Muscle of leg (tissue), 11 donors: Measurements from ENCODE around the gene ERICH6B. TPM values are rescaled to one million over a fixed set of nuclear protein-coding genes. Genes with fewer than 3 reads are reported as not detected.

ENCODE experiments used
- DNase-seq: peaks from one replicate; pipeline ENCODE4 v3.0.0; 2013
- H3K27ac ChIP-seq: one replicate; pipeline ENCODE4 v1.5.1; 2013; ENCODE audit warnings: mild to moderate bottlenecking, low read length, control low read depth
- H3K27me3 ChIP-seq: one replicate; pipeline ENCODE4 v1.6.1; 2013; ENCODE audit warnings: low read length; ENCODE audit not compliant: control insufficient read depth, insufficient read depth
- H3K36me3 ChIP-seq: one replicate; pipeline ENCODE4 v1.6.1; 2013; ENCODE audit warnings: low read length; ENCODE audit not compliant: control insufficient read depth, insufficient read depth
- H3K4me1 ChIP-seq: one replicate; pipeline ENCODE4 v1.6.1; 2013; ENCODE audit warnings: low read length; ENCODE audit not compliant: control insufficient read depth, insufficient read depth
- H3K4me3 ChIP-seq: one replicate; pipeline ENCODE4 v1.5.1; 2013; ENCODE audit warnings: low read length, control low read depth
- H3K9me3 ChIP-seq: replicated peaks from 2 replicates; pipeline ENCODE4 v1.6.1; 2013; ENCODE audit warnings: low read depth, low read length; ENCODE audit not compliant: control insufficient read depth
- WGBS: methylation state at CpG from one replicate; pipeline ENCODE4 v1.1.5; 2013; ENCODE audit warnings: missing lambda C conversion rate; ENCODE audit not compliant: insufficient coverage; 5-methylcytosine and 5-hydroxymethylcytosine counted together
- polyA plus RNA-seq, 8 donors: library from polyadenylated mRNA; unstranded; fragments of 120-200 nt; gene quantifications; one replicate each; pipeline versions ENCODE4 v1.2.1 to v1.2.3, GENCODE V29; 2013; ENCODE audit warnings: inconsistent platforms in 1 of 8, low replicate concordance in 1 of 8; ENCODE audit not compliant: insufficient read length in 8 of 8, insufficient read depth in 1 of 8
- total RNA-seq: library from RNA; stranded (reverse); fragments of 120-200 nt; gene quantifications from one replicate; pipeline ENCODE4 v1.2.4, GENCODE V29; 2013

ERICH6B gene
- total and polyA plus RNA-seq, 9 donors: 0.35 to 2.4 (median 0.76) TPM; not detected in 1

GRCh38 chr13:45602183-45603170, 13.1 kb downstream of the ERICH6B start:
- Histone ChIP-seq H3K27me3 (peaks cover 3% of the 10 kb centered on the region), H3K36me3 (no peaks in the 10 kb centered on the region), H3K27ac (no peak overlapping the region), H3K4me3 (no peak overlapping the region), H3K9me3 (no peaks in the 10 kb centered on the region), H3K4me1 (peaks cover 3% of the 10 kb centered on the region)
- 31% methylated on average over 2 of the region's 4 CpGs for WGBS
- no peak for DNase-seq

- no peak for DNase-seq
- Histone ChIP-seq H3K27ac (no peak overlapping the region), H3K4me1 (peaks cover 3% of the 10 kb centered on the region), H3K27me3 (peaks cover 3% of the 10 kb centered on the region), H3K9me3 (no peaks in the 10 kb centered on the region), H3K4me3 (no peak overlapping the region), H3K36me3 (no peaks in the 10 kb centered on the region)
- WGBS: no CpG with 5 or more reads among the region's 2 CpGs
Observed at GRCh38 chr13:45601680-45602079, 13.9 kb downstream of the ERICH6B start.

- no peak for DNase-seq
- no peaks in the 10 kb centered on the region for H3K36me3 ChIP-seq
- no peaks in the 10 kb centered on the region for H3K9me3 ChIP-seq
- peaks cover 3% of the 10 kb centered on the region for H3K4me1 ChIP-seq
- 93% methylated on average over 3 of the region's 4 CpGs for WGBS
- no peak overlapping the region for H3K4me3 ChIP-seq
- H3K27ac ChIP-seq: no peak overlapping the region
- H3K27me3 ChIP-seq: peaks cover 3% of the 10 kb centered on the region
Observed at GRCh38 chr13:45598597-45598996, 16.9 kb downstream of the ERICH6B start.

DNA sequence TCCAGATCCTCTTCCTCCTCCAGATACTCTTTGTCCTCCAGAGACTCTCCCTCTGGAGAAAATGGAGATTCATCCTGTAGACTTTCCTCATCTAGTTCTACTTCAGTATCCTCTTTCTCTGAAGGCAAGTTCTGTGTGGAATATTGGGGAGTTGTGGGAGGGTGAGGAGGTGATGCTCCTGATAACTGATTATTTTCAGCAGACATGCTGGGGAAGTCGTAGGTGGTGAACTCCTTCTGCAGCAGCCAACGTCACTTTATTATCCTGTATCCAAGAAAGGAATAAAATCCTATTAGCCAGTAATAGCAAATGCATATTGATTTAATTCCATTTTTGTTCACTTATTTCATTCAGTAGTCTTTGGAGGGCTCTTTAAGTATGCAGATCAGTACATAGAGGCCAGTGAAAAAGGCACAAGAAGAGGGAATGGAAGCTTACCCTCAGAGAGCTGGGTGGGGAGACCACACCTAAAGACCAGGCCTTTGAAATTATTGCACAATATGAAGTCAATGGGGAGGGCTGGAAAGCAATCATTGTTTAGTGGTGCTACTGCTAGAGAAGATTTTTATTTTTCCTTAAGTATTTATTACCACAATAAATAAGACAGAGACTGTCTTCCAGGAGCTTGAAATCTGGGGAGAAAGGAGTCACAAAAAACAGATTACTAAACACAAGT, 18.6 kb downstream of the ERICH6B start:
- Histone ChIP-seq H3K4me1 (no peaks in the 10 kb centered on the region), H3K27ac (no peak overlapping the region), H3K9me3 (no peaks in the 10 kb centered on the region), H3K36me3 (no peaks in the 10 kb centered on the region), H3K4me3 (no peak overlapping the region), H3K27me3 (peaks cover 3% of the 10 kb centered on the region)
- no peak for DNase-seq
- no CpG with 5 or more reads among the region's 2 CpGs for WGBS

DNA sequence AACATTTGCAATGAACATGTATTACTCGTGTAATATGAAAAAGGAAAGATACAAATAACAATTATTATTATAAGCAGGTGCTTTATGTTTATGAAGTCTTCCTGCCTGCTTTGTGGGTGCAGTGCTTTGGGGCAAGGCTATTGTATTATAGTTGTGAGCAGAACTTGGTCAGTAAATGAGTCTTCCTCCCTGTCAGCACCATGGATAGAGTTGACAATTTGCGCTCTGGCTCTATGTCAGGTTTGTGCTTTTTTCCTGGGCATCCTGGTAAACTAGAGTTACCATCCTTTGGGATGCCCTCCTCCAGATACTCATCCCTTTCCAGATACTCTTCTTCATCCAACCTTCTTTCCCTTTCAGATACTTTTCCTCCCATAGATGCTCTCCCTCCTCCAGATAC, 19.6 kb downstream of the ERICH6B start:
- Histone ChIP-seq H3K36me3 (no peaks in the 10 kb centered on the region), H3K4me1 (no peaks in the 10 kb centered on the region), H3K27me3 (peaks cover 3% of the 10 kb centered on the region), H3K9me3 (no peaks in the 10 kb centered on the region), H3K4me3 (no peak overlapping the region), H3K27ac (no peak overlapping the region)
- WGBS: 22% methylated on average over 1 of the region's 2 CpGs
- no peak for DNase-seq

DNA sequence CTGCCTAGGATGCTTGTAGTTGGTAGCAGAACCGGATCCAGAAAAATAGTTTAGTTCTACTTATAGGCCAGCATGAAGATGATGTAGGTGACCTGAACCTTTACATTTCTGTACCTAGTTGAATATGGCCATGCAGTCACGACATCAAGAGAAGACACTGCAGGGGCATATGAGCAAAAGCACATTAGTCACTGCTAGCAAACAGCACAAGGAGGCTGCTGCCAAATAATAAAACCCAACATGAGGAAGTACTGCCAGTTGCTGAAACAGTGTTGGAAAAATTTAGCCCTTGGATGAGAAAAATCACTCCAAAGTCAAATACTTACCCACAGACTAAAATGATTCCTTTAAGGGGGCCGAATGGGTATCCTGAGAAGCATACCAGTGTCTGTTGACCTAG, 20.8 kb downstream of the ERICH6B start:
- no peak for DNase-seq
- Histone ChIP-seq H3K4me3 (no peak overlapping the region), H3K9me3 (no peaks in the 10 kb centered on the region), H3K27me3 (peaks cover 1% of the 10 kb centered on the region), H3K27ac (no peak overlapping the region), H3K4me1 (no peaks in the 10 kb centered on the region), H3K36me3 (no peaks in the 10 kb centered on the region)
- WGBS: 52% methylated on average over 2 of the region's 3 CpGs

DNA sequence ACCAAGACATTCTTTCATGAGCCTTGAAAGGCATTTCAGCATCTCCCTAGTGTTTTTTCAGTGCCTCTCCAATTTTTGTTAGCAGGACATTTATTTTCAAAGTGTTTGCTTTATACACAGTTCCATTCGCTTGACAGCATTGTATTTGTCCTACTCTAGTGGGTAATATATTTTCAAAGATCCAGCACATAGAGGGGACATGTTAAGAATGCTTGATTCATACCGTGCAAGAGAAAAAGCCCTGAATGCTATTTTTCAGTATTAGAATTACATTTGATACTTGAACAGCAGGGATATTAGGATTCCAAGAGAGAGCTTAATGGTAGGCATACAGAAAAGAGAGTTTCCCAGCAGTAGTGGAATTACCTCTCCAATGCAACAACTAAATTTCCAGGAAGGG, 21.3 kb downstream of the ERICH6B start:
- Histone ChIP-seq H3K27me3 (no peaks in the 10 kb centered on the region), H3K4me3 (no peak overlapping the region), H3K9me3 (no peaks in the 10 kb centered on the region), H3K4me1 (no peaks in the 10 kb centered on the region), H3K36me3 (no peaks in the 10 kb centered on the region), H3K27ac (no peak overlapping the region)
- no peak for DNase-seq
- WGBS: no CpG with 5 or more reads among the region's 2 CpGs

GRCh38 chr13:45592758-45593157, 22.8 kb downstream of the ERICH6B start:
- Histone ChIP-seq H3K27me3 (no peaks in the 10 kb centered on the region), H3K27ac (no peak overlapping the region)

DNA sequence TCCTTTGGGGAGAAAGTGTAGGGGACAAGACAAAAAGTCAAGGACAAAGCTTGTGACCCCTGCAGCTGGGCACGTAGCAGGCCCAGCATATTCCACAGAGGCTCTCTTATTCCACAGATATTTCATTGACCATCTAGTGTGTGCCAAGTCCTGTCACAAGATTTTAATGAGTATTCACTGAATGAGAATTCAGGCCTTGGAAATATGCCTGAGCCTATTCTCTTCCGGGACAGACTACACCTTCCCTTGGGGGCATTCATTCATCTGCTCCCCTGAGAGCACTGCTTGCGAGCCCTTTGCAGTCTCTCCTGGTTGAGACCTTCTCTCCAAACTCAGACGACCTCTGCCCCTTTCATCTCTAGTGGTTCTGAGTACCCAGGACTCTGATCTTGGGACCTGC, 25.5 kb downstream of the ERICH6B start:
- no peaks in the 10 kb centered on the region for H3K27me3 ChIP-seq
- WGBS: 60% methylated on average over 3 of the region's 4 CpGs
- H3K27ac ChIP-seq: no peak overlapping the region
- H3K4me3 ChIP-seq: no peak overlapping the region
- H3K9me3 ChIP-seq: no peaks in the 10 kb centered on the region
- no peak for DNase-seq
- H3K36me3 ChIP-seq: no peaks in the 10 kb centered on the region
- H3K4me1 ChIP-seq: no peaks in the 10 kb centered on the region

More at GRCh38 chr13:45592758-45593157, 22.8 kb downstream of the ERICH6B start:
- Histone ChIP-seq H3K36me3 (no peaks in the 10 kb centered on the region), H3K9me3 (no peaks in the 10 kb centered on the region), H3K4me1 (no peaks in the 10 kb centered on the region), H3K4me3 (no peak overlapping the region)
- WGBS: no CpG with 5 or more reads among the region's 2 CpGs
- no peak for DNase-seq

DNA sequence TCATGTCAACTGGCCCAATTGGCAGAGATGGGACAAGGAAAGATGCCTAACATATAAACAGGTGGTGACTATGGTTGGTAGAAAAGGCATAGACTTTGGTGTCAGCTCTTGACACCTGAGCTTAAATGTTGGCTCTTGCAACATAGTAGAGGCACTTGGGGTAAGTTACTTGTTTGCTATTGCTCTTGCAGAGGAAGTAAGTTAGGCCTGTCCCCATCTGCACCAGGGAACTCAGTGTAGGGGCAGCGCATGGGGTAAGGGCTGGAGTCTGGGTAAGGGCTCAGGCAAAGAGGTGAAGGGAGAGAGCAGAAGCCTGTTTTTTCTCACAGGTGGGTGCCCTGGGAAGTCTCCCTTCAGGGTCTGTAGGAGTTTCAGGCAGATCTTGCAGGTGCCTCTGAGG, 27.6 kb downstream of the ERICH6B start:
- no peaks in the 10 kb centered on the region for H3K9me3 ChIP-seq
- H3K27ac ChIP-seq: no peak overlapping the region
- H3K36me3 ChIP-seq: no peaks in the 10 kb centered on the region
- DNase-seq: no peak
- 100% methylated on average over 1 of the region's 1 CpG for WGBS
- no peaks in the 10 kb centered on the region for H3K4me1 ChIP-seq
- no peak overlapping the region for H3K4me3 ChIP-seq
- peaks cover 3% of the 10 kb centered on the region for H3K27me3 ChIP-seq
